Activated naive CD8-positive, alpha-beta T cell treated with anti-CD3 and anti-CD28 coated beads, Interleukin-2, amount 50 U/mL, for 24 hours (primary cell): ENCODE results near the gene CTNNA3.

Experiments used
- ATAC-seq: fragments of 150-1000 bp; cut with Tn5 transposase; one replicate; pipeline ENCODE4 v1.10.0; 2021
- DNase-seq: peaks from one replicate; pipeline ENCODE4 v3.0.0; 2021
- H3K27ac Mint-ChIP-seq: one replicate; pipeline ENCODE4 v1.8.0; 2021; ENCODE audit warnings: mild to moderate bottlenecking, mixed read lengths
- H3K27me3 Mint-ChIP-seq: one replicate; pipeline ENCODE4 v1.8.0; 2021; ENCODE audit warnings: mixed read lengths
- H3K36me3 Mint-ChIP-seq: one replicate; pipeline ENCODE4 v1.8.0; 2021; ENCODE audit warnings: low read depth, mixed read lengths
- H3K4me1 Mint-ChIP-seq: one replicate; pipeline ENCODE4 v1.8.0; 2021; ENCODE audit warnings: mixed read lengths
- H3K4me3 Mint-ChIP-seq: one replicate; pipeline ENCODE4 v1.8.0; 2021; ENCODE audit warnings: mild to moderate bottlenecking, moderate library complexity, mixed read lengths
- H3K9me3 Mint-ChIP-seq: one replicate; pipeline ENCODE4 v1.8.0; 2021; ENCODE audit warnings: mixed read lengths

CTNNA3 gene

DNA sequence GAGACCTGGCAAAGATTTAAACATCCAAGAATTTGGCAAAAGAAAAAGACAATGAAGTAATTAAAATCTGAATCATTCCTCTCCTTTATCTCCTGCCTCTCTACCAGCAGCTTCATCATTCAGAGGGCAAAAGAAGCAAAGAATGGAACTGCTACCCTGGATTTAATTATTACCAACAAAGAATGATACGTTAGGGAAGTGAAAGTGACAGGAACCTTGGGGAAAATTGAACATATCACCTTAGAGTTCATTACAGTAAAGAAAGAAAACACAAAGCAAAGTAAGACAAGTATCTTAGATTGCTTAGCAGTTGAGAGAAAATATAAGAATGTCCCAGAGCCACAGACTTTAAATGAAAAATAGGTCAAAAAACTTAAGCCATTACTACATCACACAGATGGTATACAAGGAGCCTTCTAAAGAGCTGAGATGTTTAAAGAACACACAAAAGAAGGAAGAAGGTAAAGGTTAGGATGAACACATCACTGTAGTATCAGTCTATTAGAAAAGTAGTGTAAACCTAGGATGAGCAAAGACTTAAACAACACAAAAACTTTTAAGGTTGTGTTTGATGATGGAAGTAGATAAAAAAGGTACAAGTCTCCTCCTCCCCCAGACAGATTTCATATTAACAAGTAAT, 17.5 kb downstream of the CTNNA3 start:
- H3K36me3 Mint-ChIP-seq: no peaks in the 10 kb centered on the region
- H3K9me3 Mint-ChIP-seq: peaks cover 5% of the 10 kb centered on the region
- DNase-seq (no peak), ATAC-seq (no peak)
- H3K27ac Mint-ChIP-seq: no peak overlapping the region
- peaks cover 26% of the 10 kb centered on the region for H3K27me3 Mint-ChIP-seq
- no peak overlapping the region for H3K4me3 Mint-ChIP-seq
- H3K4me1 Mint-ChIP-seq: no peaks in the 10 kb centered on the region

GRCh38 chr10:67676208-67676825, 19.7 kb downstream of the CTNNA3 start:
- DNase-seq: no peak
- ATAC-seq: no peak
- Mint-ChIP-seq H3K4me3 (no peak overlapping the region), H3K36me3 (no peaks in the 10 kb centered on the region), H3K27ac (no peak overlapping the region), H3K27me3 (peaks cover 26% of the 10 kb centered on the region), H3K9me3 (no peaks in the 10 kb centered on the region), H3K4me1 (no peaks in the 10 kb centered on the region)

DNA sequence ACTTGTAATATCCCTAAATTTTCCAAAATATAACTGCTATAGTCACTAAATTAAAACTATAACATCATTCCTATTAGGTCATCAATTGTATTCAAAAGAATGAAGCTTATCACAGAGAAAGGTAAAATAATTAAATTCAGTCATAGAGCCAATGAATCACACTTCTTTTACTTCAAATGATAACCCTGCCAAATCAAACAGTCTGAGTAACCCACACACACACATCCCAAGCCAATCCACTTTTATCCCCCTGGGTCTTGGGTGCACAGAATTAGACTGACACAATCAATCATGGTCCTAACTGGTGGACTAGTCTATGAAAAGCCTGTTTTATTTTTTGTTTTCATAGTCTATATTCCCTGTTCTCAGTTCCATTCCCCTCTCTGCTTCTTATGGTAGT, 25.6 kb downstream of the CTNNA3 start:
- no peaks in the 10 kb centered on the region for H3K4me1 Mint-ChIP-seq
- ATAC-seq (no peak), DNase-seq (no peak)
- peaks cover 10% of the 10 kb centered on the region for H3K27me3 Mint-ChIP-seq
- no peak overlapping the region for H3K4me3 Mint-ChIP-seq
- H3K27ac Mint-ChIP-seq: no peak overlapping the region
- H3K9me3 Mint-ChIP-seq: no peaks in the 10 kb centered on the region
- H3K36me3 Mint-ChIP-seq: no peaks in the 10 kb centered on the region

GRCh38 chr10:67669978-67670377, 26.0 kb downstream of the CTNNA3 start:
- no peaks in the 10 kb centered on the region for H3K9me3 Mint-ChIP-seq
- ATAC-seq (no peak), DNase-seq (no peak)
- no peaks in the 10 kb centered on the region for H3K4me1 Mint-ChIP-seq
- H3K27me3 Mint-ChIP-seq: peaks cover 11% of the 10 kb centered on the region
- no peak overlapping the region for H3K27ac Mint-ChIP-seq
- H3K36me3 Mint-ChIP-seq: no peaks in the 10 kb centered on the region
- no peak overlapping the region for H3K4me3 Mint-ChIP-seq

GRCh38 chr10:67668448-67668847, 27.5 kb downstream of the CTNNA3 start:
- no peak overlapping the region for H3K27ac Mint-ChIP-seq
- H3K36me3 Mint-ChIP-seq: no peaks in the 10 kb centered on the region
- no peak overlapping the region for H3K4me3 Mint-ChIP-seq
- no peak for ATAC-seq
- no peaks in the 10 kb centered on the region for H3K9me3 Mint-ChIP-seq
- peaks cover 7% of the 10 kb centered on the region for H3K27me3 Mint-ChIP-seq
- DNase-seq: no peak
- H3K4me1 Mint-ChIP-seq: no peaks in the 10 kb centered on the region

- Mint-ChIP-seq H3K4me1 (no peaks in the 10 kb centered on the region), H3K27me3 (peaks cover 7% of the 10 kb centered on the region), H3K27ac (no peak overlapping the region), H3K9me3 (no peaks in the 10 kb centered on the region), H3K36me3 (no peaks in the 10 kb centered on the region), H3K4me3 (no peak overlapping the region)
- no peak for DNase-seq
- no peak for ATAC-seq
These were observed 29.0 kb downstream of the CTNNA3 start for GRCh38 chr10:67667035-67667425.

- Mint-ChIP-seq H3K27ac (no peak overlapping the region), H3K4me1 (no peaks in the 10 kb centered on the region), H3K4me3 (no peak overlapping the region), H3K9me3 (no peaks in the 10 kb centered on the region), H3K27me3 (peaks cover 7% of the 10 kb centered on the region), H3K36me3 (no peaks in the 10 kb centered on the region)
- no peak for ATAC-seq
- DNase-seq: no peak
These were observed 29.5 kb downstream of the CTNNA3 start for GRCh38 chr10:67666416-67667034.

DNA sequence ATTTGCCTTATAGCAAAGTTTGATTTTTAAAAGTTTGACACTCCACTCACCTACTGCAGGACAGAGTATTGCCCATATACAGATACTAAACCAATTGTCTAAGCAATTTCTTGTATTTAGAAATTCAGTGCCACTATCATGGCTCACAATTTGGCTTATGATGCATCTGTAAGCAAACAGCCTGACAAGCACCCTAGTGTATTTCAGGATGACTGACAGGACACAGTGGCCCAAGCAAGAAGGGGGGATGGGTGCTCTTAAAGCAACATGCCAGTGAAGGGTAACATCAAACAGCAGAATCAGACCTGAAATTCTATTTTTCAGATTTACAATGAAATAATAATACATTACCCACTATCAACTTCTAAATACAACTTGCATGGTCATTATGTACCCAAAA, 30.5 kb downstream of the CTNNA3 start:
- no peaks in the 10 kb centered on the region for H3K4me1 Mint-ChIP-seq
- ATAC-seq: no peak
- H3K27ac Mint-ChIP-seq: no peak overlapping the region
- peaks cover 7% of the 10 kb centered on the region for H3K27me3 Mint-ChIP-seq
- H3K4me3 Mint-ChIP-seq: no peak overlapping the region
- no peaks in the 10 kb centered on the region for H3K9me3 Mint-ChIP-seq
- H3K36me3 Mint-ChIP-seq: no peaks in the 10 kb centered on the region
- no peak for DNase-seq

DNA sequence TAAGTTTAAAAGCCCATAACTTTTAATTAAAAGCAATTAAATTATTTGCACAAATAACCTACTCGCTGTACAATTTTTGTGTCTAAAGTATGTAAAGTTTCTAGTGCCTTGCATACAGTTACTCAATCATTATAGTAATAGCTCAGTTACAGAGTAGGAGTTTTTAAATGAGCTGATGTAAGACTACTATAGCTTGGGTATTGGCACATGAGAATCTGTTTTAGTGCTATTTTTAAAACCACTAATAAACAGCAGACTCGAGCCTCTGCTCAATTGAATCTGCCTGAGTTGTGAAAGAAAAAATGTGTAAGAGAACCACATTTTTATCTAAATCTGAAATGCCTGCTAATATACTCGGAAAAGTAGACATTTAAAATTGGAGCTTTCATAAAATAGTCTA, 31.1 kb downstream of the CTNNA3 start:
- Mint-ChIP-seq H3K27me3 (peaks cover 9% of the 10 kb centered on the region), H3K4me3 (no peak overlapping the region), H3K27ac (no peak overlapping the region), H3K4me1 (no peaks in the 10 kb centered on the region), H3K9me3 (no peaks in the 10 kb centered on the region), H3K36me3 (no peaks in the 10 kb centered on the region)
- ATAC-seq (no peak), DNase-seq (no peak)

DNA sequence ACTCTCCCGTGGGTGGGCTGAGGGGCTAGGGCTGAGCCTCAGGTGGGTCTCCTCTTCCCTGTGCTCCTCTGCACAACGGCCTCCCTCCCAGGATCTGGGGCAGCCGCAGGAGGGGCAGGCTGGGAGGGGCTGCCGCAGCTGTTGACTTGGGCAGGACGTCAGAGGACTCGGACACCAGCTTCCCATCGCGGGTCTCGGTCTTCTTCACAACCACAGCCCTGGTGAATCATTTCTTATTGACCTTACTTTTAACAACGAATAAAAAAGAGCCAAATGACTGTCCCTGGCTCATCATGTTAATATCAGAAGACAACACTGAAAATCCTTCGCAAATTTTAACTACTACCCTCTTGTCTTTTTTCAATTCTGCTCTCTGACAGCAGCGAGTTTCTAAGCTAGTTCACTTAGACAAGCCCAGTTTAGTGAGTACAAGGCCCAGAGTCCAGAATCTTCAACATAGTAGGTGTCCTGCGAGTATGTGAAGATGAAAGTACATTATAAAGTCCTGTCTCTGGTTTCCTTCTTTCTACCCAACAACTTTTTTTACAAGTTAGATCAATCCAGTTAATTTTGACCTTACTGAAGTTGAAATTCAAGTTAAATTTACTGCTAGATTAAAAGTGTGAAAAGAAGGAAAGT, 32.4 kb downstream of the CTNNA3 start:
- no peaks in the 10 kb centered on the region for H3K36me3 Mint-ChIP-seq
- no peaks in the 10 kb centered on the region for H3K4me1 Mint-ChIP-seq
- H3K27ac Mint-ChIP-seq: no peak overlapping the region
- DNase-seq: no peak
- H3K9me3 Mint-ChIP-seq: no peaks in the 10 kb centered on the region
- peaks cover 9% of the 10 kb centered on the region for H3K27me3 Mint-ChIP-seq
- H3K4me3 Mint-ChIP-seq: no peak overlapping the region
- no peak for ATAC-seq

DNA sequence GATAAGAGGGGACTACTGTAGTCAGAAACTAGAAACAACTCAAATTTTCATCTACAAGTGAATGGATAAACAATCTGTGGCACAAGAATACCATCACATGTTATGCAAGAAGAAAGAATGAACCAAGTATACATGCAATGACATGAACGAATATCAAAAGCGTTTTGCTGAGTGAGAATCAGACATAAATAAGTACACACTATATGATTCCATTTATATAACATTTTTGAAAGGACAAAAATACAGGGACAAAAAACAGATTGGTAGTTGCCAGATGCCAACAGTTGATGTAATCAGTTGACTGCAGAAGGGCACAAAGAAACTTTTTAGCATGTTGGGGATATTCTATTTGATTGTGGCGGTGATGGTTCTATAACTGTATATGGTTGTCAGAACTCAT, 33.6 kb downstream of the CTNNA3 start:
- Mint-ChIP-seq H3K4me1 (no peaks in the 10 kb centered on the region), H3K9me3 (no peaks in the 10 kb centered on the region), H3K4me3 (no peak overlapping the region), H3K36me3 (no peaks in the 10 kb centered on the region), H3K27ac (no peak overlapping the region), H3K27me3 (peaks cover 9% of the 10 kb centered on the region)
- DNase-seq (no peak), ATAC-seq (no peak)

- Mint-ChIP-seq H3K36me3 (no peaks in the 10 kb centered on the region), H3K4me1 (no peaks in the 10 kb centered on the region), H3K27ac (no peak overlapping the region), H3K9me3 (no peaks in the 10 kb centered on the region), H3K4me3 (no peak overlapping the region), H3K27me3 (peaks cover 11% of the 10 kb centered on the region)
- ATAC-seq (no peak), DNase-seq (no peak)
These were observed 36.5 kb downstream of the CTNNA3 start for GRCh38 chr10:67659497-67659896.

DNA sequence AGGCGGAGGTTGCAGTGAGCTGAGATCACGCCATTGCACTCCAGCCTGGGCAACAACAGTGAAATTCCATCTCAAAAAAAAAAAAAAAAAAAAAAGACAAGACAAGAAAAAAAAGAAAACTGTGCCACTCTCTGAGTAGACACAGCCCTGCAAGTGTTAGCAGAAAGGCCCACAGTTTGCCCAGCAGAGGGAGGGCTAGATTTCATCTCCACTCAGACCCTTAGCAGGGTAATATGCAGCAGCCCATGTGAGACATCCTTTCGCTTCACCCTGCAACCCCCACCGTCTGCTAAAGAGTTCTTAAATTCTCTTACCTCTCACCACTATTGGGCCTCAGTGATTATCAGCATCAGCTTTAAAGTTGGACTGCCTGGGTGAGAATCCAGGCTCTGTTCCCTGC, 38.2 kb downstream of the CTNNA3 start:
- H3K27ac Mint-ChIP-seq: no peak overlapping the region
- no peaks in the 10 kb centered on the region for H3K36me3 Mint-ChIP-seq
- no peak for ATAC-seq
- no peak overlapping the region for H3K4me3 Mint-ChIP-seq
- no peaks in the 10 kb centered on the region for H3K9me3 Mint-ChIP-seq
- H3K4me1 Mint-ChIP-seq: no peaks in the 10 kb centered on the region
- DNase-seq: no peak
- H3K27me3 Mint-ChIP-seq: peaks cover 10% of the 10 kb centered on the region

DNA sequence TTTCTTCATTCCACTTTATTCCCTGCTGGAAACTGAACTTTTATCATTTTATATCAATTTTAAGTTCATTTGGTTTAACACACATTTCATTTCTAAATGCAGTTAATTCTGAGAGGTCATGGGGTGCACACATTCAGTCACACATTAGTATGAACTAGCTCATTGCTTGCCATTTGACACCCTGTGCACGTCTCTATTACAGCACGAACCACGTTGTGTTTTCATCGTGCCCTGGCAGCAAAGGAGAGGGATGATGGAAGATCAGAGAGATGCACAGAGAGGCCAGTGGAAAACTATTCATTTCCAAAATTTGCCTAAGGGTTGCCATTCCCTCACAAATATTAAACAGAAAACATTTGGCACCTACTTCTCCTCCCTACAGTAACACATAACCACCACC, 45.4 kb downstream of the CTNNA3 start:
- no peak overlapping the region for H3K4me3 Mint-ChIP-seq
- no peak for ATAC-seq
- H3K27me3 Mint-ChIP-seq: no peaks in the 10 kb centered on the region
- H3K27ac Mint-ChIP-seq: no peak overlapping the region
- H3K36me3 Mint-ChIP-seq: no peaks in the 10 kb centered on the region
- H3K9me3 Mint-ChIP-seq: no peaks in the 10 kb centered on the region
- no peaks in the 10 kb centered on the region for H3K4me1 Mint-ChIP-seq
- DNase-seq: no peak

DNA sequence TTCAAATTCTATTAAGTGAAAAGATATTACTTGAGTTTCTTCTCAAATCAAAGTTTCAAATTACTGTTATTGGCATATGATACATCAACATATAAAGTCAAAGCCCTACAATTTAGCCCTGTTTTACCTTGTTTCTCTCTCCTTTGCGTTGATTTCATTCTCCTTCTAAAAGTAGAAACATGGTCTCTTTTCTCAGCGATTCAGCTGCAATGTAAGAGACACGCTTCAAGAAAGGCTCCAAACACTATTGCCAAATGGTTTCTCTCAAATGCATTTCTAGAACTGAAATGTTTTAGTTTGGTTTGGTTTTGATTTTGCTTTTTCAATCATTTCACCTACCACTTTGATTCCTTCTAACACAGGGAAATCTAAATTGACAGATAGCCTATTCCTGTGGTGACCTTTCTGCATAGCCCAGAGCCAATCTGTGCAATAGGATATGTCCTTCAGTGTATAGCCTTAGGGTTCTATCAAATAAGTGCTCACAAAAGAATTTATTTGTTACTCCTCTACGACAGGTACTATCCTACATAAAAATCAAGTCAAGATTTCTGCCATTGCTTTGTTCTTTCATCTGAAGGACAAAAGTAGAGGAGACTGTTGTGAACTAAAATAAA, 47.3 kb downstream of the CTNNA3 start:
- Mint-ChIP-seq H3K27ac (no peak overlapping the region), H3K4me1 (no peaks in the 10 kb centered on the region), H3K4me3 (no peak overlapping the region), H3K9me3 (no peaks in the 10 kb centered on the region), H3K36me3 (no peaks in the 10 kb centered on the region), H3K27me3 (no peaks in the 10 kb centered on the region)
- no peak for DNase-seq
- ATAC-seq: no peak
